GM10248 (cell line): ENCODE results near the gene PKD2.
A peak's percentile ranks its signal among the peaks of the same experiment; 100 is the strongest.

Source experiments
- CTCF ChIA-PET: fragments of 300-600 bp; sonication (Branson Sonifier 250); formaldehyde crosslinking; extraction: SDS; loops from one replicate; lab custom pipeline; 2021; ENCODE audit warnings: antibody characterized with exemption; lab: Yijun Ruan, JAX
- POLR2A ChIA-PET: fragments of 350-650 bp; sonication (Branson Sonifier 250); formaldehyde crosslinking; extraction: SDS; loops from one replicate; lab custom pipeline; 2020; ENCODE audit warnings: antibody characterized with exemption; lab: Yijun Ruan, JAX
- DNase-seq: peaks from one replicate; pipeline ENCODE4 v3.0.0; 2012; ENCODE audit errors: extremely low spot score
- CTCF ChIP-seq: IDR thresholded peaks from 2 replicates; pipeline ENCODE4 v1.5.1; 2012; ENCODE audit warnings: mild to moderate bottlenecking, low read depth; ENCODE audit errors: extremely low read depth, missing control alignments, control extremely low read depth

PKD2 gene

DNA sequence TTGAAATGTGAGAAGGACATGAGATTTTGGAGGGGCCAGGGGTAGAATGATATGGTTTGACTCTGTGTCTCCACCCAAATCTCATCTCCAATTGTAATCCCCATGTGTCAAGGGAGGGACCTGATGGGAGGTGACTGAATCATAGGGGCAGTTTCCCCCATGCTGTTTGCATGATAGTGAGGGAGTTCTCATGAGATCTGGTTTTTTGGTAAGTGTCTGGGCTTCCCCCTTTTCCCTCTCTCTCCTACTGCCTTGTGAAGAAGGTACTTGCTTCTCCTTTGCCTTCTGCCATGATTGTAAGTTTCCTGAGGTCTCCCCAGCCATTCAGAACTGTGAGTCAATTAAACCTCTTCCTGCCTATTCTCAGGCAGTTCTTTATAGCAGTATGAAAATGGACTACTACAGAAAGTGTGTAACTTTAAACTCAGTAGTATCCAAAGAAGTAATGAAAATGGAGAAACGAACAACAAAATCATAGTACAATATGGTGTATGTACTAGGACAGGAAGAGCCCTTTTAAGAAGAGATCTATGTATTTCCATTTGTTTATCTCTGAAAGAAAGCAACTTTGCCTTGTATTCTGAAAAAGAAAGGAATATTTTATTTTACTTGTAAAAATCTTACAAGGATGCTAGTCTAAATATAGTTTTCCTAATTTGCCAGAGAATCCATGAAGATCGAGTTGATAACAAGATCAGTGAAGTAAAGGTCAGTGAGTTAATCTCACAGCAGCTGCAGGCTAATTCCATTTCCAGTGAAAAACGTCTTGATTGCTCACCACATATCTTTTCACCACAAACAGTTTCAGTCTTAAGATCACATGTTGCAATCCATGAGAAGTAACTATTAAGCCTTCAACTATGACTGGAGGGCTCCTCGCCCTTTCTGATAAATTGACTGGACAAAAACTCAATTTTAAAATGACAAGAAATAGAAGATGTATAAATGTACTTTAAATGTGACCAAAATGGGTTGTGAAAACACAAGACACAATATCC lies 20.5 kb downstream of the PKD2 start:
- POLR2A ChIA-PET, result no interaction called here
- CTCF ChIA-PET, result no interaction called here
- no peak for DNase-seq
- TF ChIP-seq CTCF, result no peak

DNA sequence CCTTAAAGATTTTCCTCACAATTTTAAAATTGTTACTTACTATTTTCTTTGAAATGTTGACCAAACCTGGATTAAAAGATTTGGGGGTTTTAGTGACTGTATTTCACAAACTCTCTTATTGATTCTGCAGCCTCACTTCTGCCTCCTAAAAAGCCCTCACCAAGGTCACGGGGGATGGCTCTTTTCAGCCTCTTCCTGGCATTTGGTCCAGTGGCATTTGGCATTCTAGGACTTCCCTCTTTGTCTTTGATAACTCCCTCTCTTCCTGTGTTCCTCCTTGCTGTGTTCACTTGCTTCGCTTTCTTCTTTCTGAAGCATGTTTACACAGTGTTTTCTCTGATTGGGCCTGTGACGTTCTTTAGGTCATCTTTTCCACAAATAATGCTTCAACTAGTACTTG lies 21.5 kb downstream of the PKD2 start:
- ChIA-PET POLR2A (no interaction called here), CTCF (interaction anchor here (5.4 kb wide), 1 partner anchor 180 kb away, joined by 102 read pairs; no protein-coding TSS in a partner anchor)
- no peak for DNase-seq
- TF ChIP-seq CTCF, result no peak

DNA sequence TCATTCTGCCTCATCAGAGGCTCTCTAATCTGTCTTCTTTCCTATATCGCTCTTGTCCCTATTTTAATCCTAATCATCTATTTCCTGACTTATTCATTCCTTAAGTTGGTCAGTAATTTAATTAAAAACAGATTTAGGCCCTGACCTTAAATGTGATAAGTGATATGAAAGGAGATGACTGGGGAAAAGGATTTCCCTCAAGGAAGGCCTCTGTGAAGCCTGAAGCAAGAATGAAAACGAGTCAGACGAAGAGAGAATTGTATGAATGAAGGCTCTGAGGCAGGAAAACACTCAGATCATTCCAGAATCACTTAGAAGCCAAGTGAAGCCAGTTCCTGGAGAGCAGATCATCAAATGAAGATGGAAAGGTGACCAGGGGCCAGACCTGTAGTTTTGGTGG lies 22.1 kb downstream of the PKD2 start:
- TF ChIP-seq CTCF, result no peak
- no peak for DNase-seq
- POLR2A ChIA-PET, result no interaction called here
- CTCF ChIA-PET, result interaction anchor here (5.4 kb wide), 1 partner anchor 180 kb away, joined by 102 read pairs; no protein-coding TSS in a partner anchor

DNA sequence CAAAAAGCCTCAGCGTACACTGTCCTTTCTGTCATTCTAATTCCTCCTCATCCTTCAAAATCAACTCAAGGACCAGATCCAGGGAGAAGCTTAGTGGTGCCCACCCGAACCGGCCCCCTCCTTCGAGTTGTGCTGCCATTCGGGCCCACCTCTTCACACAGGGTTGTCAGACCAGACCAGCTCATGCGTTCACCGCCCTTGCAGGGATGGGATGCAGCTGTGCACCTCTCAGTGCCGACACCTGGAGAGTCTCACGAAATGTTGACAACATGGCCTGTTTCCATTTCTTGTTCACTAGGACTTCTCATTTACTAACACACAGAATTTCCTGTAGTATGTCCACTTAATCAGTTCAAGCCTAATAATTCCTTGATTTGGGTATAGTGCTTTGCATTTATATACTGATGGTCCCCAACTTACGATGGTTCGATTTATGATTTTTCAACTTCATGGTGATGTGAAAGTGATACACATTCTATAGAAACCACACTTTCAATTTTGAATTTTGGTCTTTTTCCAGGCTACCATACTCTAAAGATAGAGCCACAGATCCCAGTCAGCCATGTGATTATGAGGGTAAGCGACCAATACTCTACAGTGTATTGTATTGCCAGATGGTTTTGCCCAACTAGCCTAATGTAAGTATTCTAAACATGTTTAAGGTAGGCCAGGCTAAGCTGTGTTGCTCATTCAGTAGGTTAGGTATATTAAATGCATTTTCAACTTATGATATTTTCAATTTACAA lies 23.3 kb downstream of the PKD2 start:
- ChIA-PET POLR2A (no interaction called here), CTCF (interaction anchor here (0.7 to 5.4 kb wide), 5 partner anchors 8 to 628 kb away, joined by 3 to 102 read pairs (median 7); no protein-coding TSS in a partner anchor)
- TF ChIP-seq CTCF, result no peak
- no peak for DNase-seq

GRCh38 chr4:88033309-88033708 lies 25.9 kb downstream of the PKD2 start:
- ChIA-PET CTCF (interaction anchor here (0.9 to 5.4 kb wide), 25 partner anchors 10 to 482 kb away, joined by 3 to 102 read pairs (median 6); partner anchors contain the start of gene PPM1K), POLR2A (interaction anchor here (0.7 kb wide), 1 partner anchor 13 kb away, joined by 3 read pairs; no protein-coding TSS in a partner anchor)
- peak; percentile 50 for DNase-seq
- TF ChIP-seq CTCF, result peak; percentile 70

GRCh38 chr4:88035292-88035691 lies 27.9 kb downstream of the PKD2 start:
- CTCF ChIA-PET, result interaction anchor here (1.0 to 1.3 kb wide), 3 partner anchors 21 to 480 kb away, joined by 3 read pairs; no protein-coding TSS in a partner anchor
- DNase-seq, result no peak
- POLR2A ChIA-PET, result no interaction called here
- TF ChIP-seq CTCF, result no peak
